Activated CD4-positive, alpha-beta T cell treated with anti-CD3 and anti-CD28 coated beads, Interleukin-2, amount 50 U/mL, for 4 hours (primary cell): ENCODE measurements around the gene VENTX.
"Not testable (repeated sequence)": the region's sequence is repeated elsewhere in the genome, so short reads cannot be mapped to it uniquely, and the experiment has no call there.

Source experiments
- DNase-seq, 2 experiments: peaks; one replicate each; pipeline ENCODE4 v3.0.0-alpha.2; 2020

The VENTX gene

DNA sequence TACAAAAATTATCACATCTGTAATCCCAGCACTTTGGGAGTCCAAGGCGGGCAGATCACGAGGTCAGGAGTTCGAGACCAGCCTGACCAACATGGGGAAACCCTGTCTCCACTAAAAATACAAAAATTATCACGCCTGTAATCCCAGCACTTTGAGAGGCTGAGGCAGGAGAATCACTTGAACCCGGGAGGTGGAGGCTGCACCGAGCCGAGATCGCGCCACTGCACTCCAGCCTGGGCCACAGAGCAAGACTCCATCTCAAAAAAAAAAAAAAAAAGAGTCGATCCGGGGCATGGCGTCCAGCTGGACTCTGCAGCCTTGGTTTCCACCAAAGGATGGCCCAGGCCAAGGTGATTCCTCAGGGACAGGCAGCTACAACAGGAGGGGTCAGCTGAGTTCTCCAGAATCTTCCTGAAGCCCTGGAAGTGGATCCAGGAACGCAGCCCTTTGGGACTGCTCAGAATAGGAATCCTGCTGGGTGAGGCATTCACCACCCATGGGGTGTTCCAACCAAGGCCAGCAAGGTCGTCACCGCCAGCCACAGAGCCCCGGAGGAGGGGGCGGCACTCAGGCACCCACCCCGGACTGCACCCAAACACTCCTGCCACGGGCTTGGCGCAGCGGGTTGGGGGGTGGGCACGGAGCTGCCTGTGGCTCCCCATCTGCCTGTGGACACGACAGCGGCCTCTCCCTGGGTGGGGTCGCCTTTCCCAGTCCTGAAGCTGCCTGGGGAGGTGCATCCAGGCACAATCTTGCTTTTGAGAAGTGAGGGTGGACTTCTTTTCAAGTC is 19.7 kb upstream of the VENTX start:
- DNase-seq, result no peak

GRCh38 chr10:133218891-133219290 is 18.8 kb upstream of the VENTX start:
- DNase-seq, result no peak

GRCh38 chr10:133219782-133220181 is 17.9 kb upstream of the VENTX start:
- DNase-seq, result no peak

DNA sequence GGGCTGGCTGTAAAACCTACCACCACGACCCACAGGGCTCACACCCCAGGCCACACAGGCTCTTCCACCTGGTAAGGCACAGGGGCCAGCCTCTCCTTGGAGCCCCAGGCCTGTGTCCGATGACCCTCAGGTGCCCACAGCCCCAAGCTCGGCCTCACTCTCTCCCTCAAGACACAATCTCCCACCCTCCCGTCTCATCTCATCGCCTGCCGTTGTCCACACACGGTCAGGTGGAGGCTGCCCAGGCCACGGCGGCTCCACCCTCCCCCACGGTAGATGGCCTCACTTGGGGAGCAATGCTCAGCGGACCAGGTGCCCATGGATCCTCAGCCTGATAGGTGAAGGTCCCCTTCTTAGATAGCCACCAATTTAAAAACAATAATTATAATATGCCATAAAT is 16.3 kb upstream of the VENTX start:
- DNase-seq, result no peak

DNA sequence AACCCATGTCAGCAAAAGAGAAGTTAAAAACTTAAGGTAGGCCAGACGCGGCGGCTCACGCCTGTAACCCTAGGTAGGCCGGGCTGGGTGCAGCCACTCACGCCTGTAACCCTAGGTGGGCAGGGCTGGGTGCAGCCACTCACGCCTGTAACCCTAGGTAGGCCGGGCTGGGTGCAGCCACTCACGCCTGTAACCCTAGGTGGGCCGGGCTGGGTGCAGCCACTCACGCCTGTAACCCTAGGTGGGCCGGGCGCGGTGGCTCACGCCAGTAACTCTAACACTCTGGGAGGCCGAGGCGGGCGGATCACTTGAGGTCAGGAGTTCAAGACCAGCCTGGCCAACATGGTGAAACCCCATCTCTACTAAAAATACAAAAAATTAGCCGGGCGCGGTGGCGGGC is 15.9 kb upstream of the VENTX start:
- DNase-seq, result not testable (repeated sequence)

DNA sequence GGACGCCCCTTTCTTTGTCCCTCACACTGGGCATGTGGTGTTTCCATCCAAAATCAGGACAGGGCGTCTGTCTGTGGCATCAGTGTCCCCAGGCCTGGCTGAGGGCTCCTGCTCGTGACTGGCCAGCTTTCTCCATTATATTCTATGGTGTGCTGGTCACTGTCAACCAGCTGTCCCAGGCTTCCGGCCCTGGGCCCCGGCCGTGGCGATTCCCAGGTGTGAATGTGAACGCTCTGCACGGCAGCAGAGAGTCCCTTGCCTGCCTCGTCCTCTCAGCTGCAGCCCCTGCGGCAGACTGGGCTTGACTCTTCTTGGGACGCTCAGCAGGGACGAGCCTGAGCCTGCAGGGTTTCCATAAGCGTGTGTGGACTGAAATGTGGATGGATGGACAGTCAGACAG is 13.6 kb upstream of the VENTX start:
- no peak for DNase-seq

GRCh38 chr10:133224756-133225372 is 12.8 kb upstream of the VENTX start:
- no peak for DNase-seq

- DNase-seq, result no peak
Observed at GRCh38 chr10:133225707-133226191, 11.9 kb upstream of the VENTX start.

- no peak for DNase-seq
Observed at GRCh38 chr10:133226251-133226808, 11.3 kb upstream of the VENTX start.

DNA sequence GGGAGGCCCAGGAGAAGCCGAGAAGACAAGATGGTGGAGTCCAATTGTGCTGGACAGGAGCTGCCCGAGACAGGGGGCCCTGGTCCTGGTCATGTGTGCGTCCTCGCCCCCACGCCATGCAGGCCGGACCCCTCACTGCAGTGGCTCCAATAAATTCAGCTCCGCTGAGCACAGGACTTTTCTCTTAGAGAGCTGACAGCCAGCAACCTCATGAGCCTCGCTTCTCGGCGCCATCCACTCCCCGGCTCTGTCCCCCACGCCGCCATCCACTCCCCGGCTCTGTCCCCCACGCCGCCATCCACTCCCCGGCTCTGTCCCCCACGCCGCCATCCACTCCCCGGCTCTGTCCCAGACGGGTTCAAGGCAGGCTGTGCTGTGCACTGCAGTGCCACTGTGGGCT is 10.4 kb upstream of the VENTX start:
- DNase-seq, result no peak

DNA sequence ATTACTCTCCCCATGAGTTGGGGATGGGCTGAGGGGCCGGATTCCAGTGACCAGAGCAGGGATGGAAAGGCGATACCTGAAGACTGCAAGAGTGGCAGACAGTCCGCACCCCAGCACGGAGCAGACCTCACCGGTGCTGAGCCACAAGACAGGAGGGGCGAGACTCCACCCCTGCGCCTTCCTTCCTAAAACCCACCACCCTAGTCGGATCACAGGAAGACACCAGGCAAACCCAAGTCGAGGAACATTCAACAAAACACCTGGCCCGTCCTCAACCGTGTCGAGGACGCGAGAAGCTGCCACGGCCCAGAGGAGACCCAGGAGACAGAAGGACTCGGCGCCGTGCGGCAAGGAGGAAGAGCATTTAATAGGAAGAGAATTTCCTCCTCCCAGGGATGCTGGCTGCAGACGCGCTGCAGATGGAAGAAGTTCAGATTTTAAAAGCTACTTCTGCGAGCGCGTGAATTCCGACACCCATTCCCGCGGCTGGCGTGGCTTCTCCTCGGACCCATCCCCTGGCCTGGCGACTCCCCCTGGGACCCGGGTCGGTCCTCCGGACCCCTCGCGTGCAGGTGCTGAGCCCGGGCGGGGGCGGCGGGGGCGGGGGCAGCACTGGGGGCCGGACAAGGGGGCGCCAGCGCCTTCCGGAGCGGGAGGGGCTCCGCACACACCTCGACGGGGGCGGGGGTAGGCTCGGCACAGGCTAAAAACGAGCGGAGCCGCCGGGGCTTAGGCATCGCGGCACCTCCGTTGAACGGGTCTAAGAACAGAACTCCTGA is 8.2 kb upstream of the VENTX start:
- no peak for DNase-seq

- no peak for DNase-seq
Observed at GRCh38 chr10:133230044-133230361, 7.7 kb upstream of the VENTX start, which contains the start of gene UTF1. Gene UTF1, plus strand, starts transcription at chr10:133230217. Its CDS starts 72 bp downstream, at chr10:133230289.

DNA sequence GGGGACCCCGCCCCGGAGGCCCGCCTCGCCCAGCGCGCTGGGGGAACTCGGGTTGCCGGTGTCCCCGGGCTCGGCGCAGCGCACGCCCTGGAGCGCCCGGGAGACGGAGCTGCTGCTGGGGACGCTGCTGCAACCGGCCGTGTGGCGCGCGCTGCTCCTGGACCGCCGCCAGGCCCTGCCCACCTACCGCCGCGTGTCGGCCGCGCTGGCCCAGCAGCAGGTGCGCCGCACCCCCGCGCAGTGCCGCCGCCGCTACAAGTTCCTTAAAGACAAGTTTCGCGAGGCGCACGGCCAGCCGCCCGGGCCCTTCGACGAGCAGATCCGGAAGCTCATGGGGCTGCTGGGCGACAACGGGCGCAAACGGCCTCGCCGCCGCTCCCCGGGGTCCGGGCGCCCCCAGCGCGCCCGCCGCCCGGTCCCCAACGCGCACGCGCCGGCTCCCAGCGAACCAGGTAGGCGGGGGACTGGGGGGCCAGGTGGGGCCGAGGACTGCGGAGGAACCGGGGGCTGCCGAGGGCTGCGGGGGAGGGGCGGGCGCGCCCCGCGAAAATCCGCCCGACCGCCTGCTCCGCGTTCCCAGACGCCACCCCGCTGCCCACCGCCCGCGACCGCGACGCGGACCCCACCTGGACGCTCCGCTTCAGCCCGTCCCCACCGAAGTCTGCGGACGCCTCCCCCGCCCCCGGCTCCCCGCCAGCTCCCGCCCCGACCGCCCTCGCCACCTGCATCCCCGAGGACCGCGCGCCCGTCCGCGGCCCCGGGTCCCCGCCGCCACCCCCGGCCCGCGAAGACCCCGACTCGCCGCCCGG is 7.1 kb upstream of the VENTX start:
- DNase-seq, result no peak

GRCh38 chr10:133231244-133231945 is 6.3 kb upstream of the VENTX start:
- DNase-seq, result no peak

GRCh38 chr10:133231946-133232574 is 5.6 kb upstream of the VENTX start:
- DNase-seq, result no peak

DNA sequence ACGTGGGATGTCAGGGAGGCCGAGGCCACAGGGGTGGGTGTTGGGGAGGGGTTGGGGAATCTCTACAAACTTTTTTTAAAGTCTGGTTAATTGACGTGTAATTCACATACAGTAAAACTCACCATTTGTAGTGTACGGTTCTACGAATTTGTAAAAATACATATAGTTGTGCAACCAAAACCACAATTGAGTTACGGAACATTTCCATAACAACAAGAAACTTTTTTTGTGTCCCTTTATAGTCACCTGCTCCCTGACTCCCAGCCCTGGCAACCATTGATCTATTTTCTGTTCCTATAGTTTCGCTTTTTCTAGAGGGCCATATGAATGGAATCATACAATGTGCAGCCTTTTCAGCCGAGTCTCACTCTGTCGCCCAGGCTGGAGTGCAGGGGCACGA is 2.9 kb upstream of the VENTX start:
- not testable (repeated sequence) for DNase-seq

GRCh38 chr10:133235265-133235855 is 2.3 kb upstream of the VENTX start:
- DNase-seq, result no peak

DNA sequence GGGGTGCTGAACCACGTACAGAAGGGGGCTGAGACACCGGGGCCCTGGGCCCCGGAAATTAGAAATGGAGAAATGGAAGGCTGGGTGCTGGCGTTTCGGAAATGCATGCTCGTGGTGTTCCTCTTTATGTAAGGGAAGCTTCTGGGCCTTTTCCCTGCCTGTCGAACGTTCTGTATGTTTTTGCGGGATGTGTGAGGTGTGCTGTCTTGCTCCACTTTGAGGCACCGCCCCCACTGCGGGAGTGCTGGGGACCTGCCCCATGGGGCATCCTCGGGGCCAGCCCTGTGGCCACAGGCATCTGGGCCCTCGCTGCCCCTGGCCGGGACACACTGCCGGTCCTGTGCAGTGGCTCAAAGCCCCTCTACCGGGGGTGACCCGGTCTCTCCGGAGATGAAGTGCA is 1.7 kb upstream of the VENTX start:
- DNase-seq, result no peak

DNA sequence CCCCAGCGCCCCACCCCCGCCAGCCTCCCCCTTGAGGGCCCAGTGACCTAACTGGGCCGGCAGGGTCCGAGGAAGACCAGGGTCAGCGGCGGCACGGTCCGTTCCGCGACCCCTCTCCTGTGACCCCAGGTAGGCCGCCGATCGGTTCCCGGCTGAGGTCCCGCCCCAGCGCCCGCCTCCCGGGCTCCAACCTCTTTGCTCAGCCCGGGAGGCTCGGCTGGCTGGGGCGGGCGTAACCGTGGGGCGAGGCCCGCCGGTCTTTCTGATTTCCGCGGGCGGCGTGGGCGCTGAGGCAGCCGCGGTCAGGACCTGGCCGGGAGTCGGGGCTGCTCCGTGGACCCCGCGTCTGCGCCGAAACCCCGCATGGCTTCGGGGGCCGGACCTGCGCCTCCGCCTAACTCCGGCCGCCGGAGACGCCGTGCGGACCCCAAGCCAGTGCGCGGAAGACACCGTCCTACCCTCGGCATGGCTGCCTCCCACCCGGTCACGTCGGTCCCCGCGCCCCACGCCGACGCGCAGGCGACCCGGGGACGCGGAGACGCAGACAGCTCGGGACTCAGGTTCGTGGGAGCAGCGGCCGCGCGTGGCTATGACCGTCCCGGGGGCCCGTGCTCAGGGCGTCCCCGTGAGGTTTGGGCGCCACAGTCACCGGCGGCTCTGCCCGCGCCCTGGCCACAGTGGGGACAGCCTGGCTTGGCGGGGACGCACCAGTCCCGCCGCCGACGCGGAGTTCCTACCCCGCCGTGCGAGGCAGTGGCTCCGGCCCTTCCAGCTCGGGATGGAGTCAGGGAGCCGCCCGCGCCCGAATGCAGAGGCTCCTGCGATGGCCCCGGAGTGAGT is 1.0 kb upstream of the VENTX start:
- DNase-seq, result no peak

GRCh38 chr10:133237241-133237587 is 441 bp upstream of the VENTX start:
- DNase-seq, result no peak
